Dermis blood vessel endothelial cell (primary cell): ENCODE data around the gene BOK. TPM values are rescaled to one million over a fixed set of nuclear protein-coding genes. Genes with fewer than 3 reads are reported as not detected.

ENCODE experiments used
- DNase-seq: peaks from one replicate; pipeline ENCODE4 v3.0.0; 2010
- total RNA-seq: library from RNA; depleted of rRNA; stranded (reverse); fragments of >200 nt; gene quantifications from 2 replicates; pipeline ENCODE4 v1.2.3, GENCODE V29; 2014

Gene BOK
- total RNA-seq, 1 donor from 2014 or later: 99.4 TPM

DNA sequence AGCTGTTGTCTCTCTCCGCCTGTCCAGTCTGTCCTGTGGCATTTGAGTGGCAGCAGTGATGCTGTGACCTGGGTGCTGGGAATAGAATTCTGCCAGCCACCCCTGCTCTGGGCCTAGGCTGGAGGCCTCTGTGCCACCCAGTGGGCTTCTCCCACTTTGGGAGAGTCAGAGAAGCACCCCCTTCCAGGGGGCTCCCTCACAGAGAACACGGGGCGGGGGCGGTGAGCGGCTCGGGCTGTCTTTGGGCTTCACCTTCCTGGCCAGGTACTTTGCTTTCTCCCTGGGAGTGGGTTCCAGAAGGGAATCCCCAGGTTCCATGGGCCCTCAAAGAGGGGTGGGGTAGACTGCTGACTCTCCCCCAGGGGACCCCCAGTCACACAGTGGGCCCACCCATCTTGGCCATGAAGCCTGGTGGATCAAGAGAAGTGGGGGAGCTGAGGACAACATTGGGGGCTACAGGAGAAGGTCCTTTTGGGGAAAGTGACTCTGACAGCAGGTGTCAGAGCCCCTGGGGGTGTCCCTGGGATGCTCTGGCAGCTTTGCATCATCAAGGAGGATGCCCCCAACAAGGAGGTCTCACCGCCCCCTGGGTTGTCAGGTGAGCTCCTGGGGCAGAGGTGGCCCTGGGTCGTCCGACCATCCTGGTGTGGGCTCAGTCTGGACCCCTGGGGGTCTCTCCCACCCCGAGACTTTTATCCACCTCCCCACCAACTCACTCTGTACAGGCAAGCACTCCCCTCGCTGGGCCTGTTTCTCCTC is 18.8 kb upstream of the BOK start:
- DNase-seq: no peak

- DNase-seq: no peak
Observed at GRCh38 chr2:241540401-241540770, 18.2 kb upstream of the BOK start.

GRCh38 chr2:241540771-241541561 is 17.6 kb upstream of the BOK start:
- DNase-seq: peak; percentile 76

- no peak for DNase-seq
Observed at GRCh38 chr2:241541564-241542277, 16.8 kb upstream of the BOK start.

GRCh38 chr2:241542278-241542605 is 16.3 kb upstream of the BOK start:
- no peak for DNase-seq

GRCh38 chr2:241545106-241545505 is 13.4 kb upstream of the BOK start:
- peak; percentile 70 for DNase-seq

DNA sequence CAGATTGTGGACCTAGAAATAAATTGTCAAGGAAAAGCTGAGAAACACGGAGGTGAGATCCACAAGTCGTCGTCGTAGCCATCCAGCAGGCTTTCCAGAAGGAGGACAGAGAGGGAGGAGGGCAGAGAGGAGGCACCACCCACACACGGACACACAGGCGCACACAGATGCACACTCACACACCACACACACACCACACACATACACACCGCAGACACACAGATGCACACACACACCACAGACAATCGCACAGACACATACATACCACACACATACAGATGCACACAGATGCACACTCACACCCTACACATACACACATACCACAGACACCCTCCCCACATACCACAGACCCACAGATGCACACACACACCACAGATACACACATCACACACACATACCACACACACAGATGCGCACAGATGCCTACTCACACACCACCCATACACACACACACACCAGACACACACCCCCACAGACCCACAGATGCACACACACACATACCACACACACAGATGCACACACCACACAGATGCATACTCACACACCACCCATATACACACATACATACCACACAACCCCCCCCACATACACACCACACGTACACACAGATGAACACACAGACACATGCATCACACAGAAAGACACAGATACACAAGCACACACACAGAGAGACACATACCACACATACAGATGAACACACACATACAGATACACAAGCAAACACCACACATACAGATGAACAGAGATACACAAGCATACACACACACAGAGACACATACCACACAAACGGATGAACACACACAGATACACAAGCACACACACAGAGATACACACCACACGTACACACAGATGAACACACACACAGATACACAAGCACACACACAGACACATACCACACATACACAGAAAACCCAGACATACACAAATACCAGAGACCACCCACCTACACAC is 12.7 kb upstream of the BOK start:
- no peak for DNase-seq

GRCh38 chr2:241546771-241547498 is 11.6 kb upstream of the BOK start:
- DNase-seq: peak; percentile 92

- DNase-seq: no peak
Observed at GRCh38 chr2:241547781-241548450, 10.6 kb upstream of the BOK start.

DNA sequence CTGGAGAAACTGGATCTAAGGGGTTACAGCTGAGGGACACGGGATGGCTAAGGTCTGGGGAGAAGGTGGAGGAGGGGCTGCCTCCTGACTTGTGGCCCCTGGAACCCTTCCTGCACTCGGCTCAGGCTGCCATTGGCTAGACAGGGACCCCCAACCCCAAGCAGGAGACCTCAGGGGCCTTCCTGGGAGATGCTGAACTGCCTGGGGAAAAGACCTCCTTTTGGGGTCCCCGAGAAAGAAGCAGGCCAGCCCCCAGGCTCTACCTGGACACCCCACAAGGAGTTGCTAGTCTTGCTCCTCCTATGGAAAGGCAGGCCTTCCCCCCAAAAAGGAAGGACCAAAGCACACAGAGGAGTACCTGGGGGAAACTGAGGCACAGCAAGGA is 10.1 kb upstream of the BOK start:
- no peak for DNase-seq

GRCh38 chr2:241550616-241551580 is 7.6 kb upstream of the BOK start:
- no peak for DNase-seq

- DNase-seq: no peak
Observed at GRCh38 chr2:241551599-241551997, 6.9 kb upstream of the BOK start.

GRCh38 chr2:241551998-241552737 is 6.4 kb upstream of the BOK start:
- no peak for DNase-seq

DNA sequence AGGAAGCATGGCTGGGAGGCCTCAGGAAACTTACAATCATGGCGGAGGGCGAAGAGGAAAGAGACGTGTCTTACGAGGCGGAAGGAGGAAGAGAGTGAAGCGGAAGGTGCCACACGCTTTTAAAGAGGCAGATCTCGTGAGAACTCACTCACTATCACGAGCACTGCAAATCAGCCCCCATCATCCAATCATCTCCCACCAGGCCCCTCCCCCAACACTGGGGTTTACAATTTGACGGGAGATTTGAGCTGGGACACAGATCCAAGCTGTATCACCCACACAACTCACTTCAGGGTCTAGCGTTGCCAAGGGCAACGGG is 5.1 kb upstream of the BOK start:
- DNase-seq: no peak

- DNase-seq: no peak
Observed at GRCh38 chr2:241553981-241554380, 4.6 kb upstream of the BOK start.

- no peak for DNase-seq
Observed at GRCh38 chr2:241554610-241555322, 3.8 kb upstream of the BOK start.

DNA sequence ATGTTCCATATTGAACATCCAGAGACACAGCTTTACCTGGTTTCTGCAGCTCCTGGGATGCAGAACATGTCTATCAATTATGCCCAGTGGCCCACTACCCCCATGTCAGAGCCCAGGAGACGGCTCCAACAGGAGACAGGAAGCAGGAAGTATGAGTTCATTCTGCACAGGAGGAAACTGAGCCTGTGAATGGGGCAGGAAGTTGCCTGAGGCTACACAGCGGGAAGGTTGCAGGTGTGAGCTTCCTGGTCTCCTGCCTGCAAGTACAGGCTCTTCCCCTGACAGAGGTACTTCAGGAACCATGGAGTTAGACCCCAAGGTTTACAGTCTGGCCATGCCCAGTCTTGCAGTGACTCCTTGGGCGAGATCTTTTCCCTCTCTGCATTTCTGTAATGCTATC is 2.8 kb upstream of the BOK start:
- peak; percentile 56 for DNase-seq

DNA sequence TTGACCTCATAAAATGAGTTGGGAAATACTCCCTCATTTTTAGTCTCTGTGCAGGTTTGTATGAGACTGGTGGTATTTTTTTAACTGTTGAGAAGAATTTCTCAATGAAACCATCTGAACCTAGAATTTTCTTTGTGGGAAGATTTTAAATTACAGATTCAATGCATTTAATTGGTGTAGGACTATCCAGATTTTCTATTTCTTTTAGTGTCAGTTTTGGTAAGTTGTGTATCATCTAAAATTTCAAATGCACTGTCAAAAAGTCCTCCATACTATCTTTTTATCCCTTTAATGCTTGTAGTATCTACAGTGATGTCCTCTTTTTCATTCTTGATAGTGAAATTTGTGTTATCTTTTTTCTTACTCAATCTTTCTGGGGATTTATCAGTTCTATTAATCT is 1.8 kb upstream of the BOK start:
- DNase-seq: no peak
